ENCODE data around the gene KRTAP10-4.

KRTAP10-4 gene

DNA sequence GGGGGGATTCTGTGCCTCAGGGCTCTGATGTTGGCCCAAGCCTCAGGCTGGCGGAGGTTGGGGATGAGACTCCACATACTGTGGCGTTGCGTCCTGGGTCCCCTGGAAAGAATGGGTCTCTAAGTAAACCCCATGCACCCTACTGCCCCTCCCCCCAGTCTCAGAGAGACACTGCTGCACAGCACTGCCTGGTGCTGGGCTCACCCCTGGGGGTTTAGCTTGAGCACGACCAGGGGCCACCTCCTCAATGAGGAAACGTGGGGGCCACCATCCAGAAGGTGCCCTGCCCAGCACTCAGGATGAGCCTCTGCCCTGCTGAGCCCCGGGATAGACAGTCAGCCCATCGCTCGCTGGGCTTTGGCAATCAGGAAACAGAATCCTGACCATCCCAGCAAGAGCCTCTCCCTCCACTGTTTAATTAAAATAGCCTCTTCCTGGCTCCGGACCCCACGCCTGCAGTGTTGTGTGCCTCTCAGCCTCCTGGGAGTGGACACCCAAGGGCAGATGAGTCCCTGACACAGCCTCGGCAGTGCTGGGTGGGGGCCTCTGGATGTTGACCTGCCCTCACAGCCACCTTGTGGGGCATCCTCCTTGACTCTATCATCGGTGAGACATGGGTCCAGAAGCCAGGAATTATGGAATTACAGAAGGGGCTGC lies 3.5 kb upstream of the KRTAP10-4 start:
- Histone ChIP-seq H3K27me3 (replicated peaks; ENCODE audit: control insufficient read depth, insufficient read depth, low read length, poor library complexity, severe bottlenecking) (no peaks in the 10 kb centered on the region), H3K4me3 (ENCODE audit: insufficient read depth, low read depth, low read length, poor library complexity, severe bottlenecking) (no peak overlapping the region), H3K4me1 (ENCODE audit: control insufficient read depth, insufficient read depth, low read length, poor library complexity, severe bottlenecking) (no peaks in the 10 kb centered on the region), H3K36me3 (ENCODE audit: control insufficient read depth, insufficient read depth, low read length) (no peaks in the 10 kb centered on the region), H3K27ac (ENCODE audit: insufficient read depth, low read length, poor library complexity, severe bottlenecking) (no peak overlapping the region), H3K9me3 (ENCODE audit: control insufficient read depth, low read length) (no peaks in the 10 kb centered on the region)
- no peak for DNase-seq

DNA sequence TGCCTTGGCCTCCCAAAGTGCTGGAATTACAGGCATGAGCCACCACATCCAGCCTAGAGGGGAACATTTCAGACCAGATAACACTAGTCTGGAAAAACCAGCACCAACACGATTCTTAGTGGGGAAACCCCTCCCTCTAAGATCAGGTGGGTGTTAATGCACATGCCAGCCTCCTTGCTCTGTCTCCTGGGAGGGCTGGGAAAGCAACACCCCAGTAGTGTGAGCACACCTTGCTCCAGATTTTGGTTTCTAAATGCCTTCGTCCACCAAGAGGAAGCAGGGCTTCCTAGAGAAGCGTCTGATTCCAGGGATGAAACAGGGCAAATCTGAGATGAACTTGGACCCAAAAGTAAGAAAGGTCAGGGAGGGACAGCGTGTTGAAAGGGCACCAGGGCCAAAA lies 2.2 kb upstream of the KRTAP10-4 start:
- Histone ChIP-seq H3K4me3 (ENCODE audit: insufficient read depth, low read depth, low read length, poor library complexity, severe bottlenecking) (no peak overlapping the region), H3K9me3 (ENCODE audit: control insufficient read depth, low read length) (no peaks in the 10 kb centered on the region), H3K27ac (ENCODE audit: insufficient read depth, low read length, poor library complexity, severe bottlenecking) (no peak overlapping the region), H3K27me3 (replicated peaks; ENCODE audit: control insufficient read depth, insufficient read depth, low read length, poor library complexity, severe bottlenecking) (no peaks in the 10 kb centered on the region), H3K4me1 (ENCODE audit: control insufficient read depth, insufficient read depth, low read length, poor library complexity, severe bottlenecking) (no peaks in the 10 kb centered on the region), H3K36me3 (ENCODE audit: control insufficient read depth, insufficient read depth, low read length) (no peaks in the 10 kb centered on the region)
- DNase-seq, result no peak

DNA sequence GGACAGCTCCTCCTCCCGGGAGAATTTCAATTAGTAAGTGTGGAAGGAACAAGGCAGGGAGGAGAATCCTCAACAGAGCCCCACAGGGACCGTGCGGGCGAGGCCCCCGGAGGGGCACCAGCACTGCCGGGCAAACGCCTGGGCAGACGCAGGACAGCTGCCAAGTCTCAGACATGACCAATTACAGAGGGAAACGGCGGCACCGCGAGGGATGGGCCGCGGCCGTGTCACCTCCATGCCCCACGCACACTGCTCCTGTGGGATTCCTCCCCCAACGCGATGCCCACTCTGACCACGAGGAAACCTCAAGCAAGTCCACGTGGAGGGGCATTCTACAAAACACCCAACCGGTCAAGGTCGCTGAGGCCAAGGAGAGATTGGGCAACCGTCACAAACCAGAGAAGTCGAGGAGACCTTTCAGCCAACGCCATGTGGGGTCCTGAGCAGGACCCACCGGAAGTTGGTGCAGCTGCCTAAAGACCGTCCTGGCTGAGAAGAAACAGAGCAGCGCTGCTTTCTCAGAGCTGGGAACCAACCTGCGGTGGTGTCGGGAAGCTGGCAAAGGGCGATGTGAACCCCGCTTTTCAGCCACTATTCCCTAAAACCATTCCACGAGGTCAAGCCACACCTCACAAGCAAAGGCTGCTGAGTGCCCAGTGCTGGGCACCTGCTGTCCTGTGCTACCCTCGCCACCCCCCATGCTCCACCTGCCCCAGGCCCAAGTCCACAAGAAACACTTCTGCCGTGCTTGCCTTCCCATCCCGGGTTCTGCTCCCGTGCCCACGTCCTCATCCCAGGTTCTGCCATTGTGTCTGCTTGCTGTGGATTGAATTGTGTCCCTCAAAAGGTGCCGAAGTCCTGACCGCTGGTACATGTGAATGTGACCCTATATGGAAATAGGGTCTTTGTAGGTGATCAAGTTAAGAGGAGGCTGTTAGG lies 1.4 kb upstream of the KRTAP10-4 start:
- no peaks in the 10 kb centered on the region for H3K36me3 ChIP-seq (ENCODE audit: control insufficient read depth, insufficient read depth, low read length)
- no peaks in the 10 kb centered on the region for H3K4me1 ChIP-seq (ENCODE audit: control insufficient read depth, insufficient read depth, low read length, poor library complexity, severe bottlenecking)
- no peaks in the 10 kb centered on the region for H3K9me3 ChIP-seq (ENCODE audit: control insufficient read depth, low read length)
- H3K27me3 ChIP-seq (replicated peaks; ENCODE audit: control insufficient read depth, insufficient read depth, low read length, poor library complexity, severe bottlenecking), result no peaks in the 10 kb centered on the region
- no peak overlapping the region for H3K4me3 ChIP-seq (ENCODE audit: insufficient read depth, low read depth, low read length, poor library complexity, severe bottlenecking)
- no peak overlapping the region for H3K27ac ChIP-seq (ENCODE audit: insufficient read depth, low read length, poor library complexity, severe bottlenecking)
- no peak for DNase-seq

DNA sequence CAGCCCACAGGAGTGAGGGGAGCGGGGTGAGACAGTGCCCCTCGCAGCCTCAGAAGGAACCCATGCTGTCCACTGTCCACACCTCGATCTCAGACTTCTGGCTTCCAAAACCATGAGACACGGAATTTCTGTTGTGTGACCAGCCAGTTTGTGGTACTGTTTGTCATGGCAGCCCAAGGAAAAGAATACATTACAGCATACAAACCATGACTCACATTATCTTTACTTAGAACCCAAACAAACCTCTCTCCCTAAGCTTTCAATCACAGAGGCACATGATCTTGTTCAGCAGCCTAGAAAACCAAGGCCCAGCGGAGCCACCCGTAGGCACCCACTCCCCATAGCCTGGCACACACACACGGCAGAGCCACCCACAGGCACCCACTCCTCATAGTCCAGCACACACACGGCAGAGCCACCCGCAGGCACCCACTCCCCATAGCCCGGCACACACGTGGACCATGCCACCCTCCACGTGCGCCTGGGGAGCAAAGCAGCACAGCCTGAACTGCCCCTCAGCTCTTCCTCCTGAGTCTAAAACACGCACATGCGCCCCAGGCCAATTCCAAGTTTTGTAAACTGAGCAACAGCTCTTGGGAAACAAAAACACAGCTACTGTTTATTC lies 458 bp upstream of the KRTAP10-4 start:
- no peak for DNase-seq
- no peaks in the 10 kb centered on the region for H3K9me3 ChIP-seq (ENCODE audit: control insufficient read depth, low read length)
- H3K36me3 ChIP-seq (ENCODE audit: control insufficient read depth, insufficient read depth, low read length), result no peaks in the 10 kb centered on the region
- H3K27me3 ChIP-seq (replicated peaks; ENCODE audit: control insufficient read depth, insufficient read depth, low read length, poor library complexity, severe bottlenecking), result no peaks in the 10 kb centered on the region
- no peak overlapping the region for H3K27ac ChIP-seq (ENCODE audit: insufficient read depth, low read length, poor library complexity, severe bottlenecking)
- H3K4me3 ChIP-seq (ENCODE audit: insufficient read depth, low read depth, low read length, poor library complexity, severe bottlenecking), result no peak overlapping the region
- no peaks in the 10 kb centered on the region for H3K4me1 ChIP-seq (ENCODE audit: control insufficient read depth, insufficient read depth, low read length, poor library complexity, severe bottlenecking)

DNA sequence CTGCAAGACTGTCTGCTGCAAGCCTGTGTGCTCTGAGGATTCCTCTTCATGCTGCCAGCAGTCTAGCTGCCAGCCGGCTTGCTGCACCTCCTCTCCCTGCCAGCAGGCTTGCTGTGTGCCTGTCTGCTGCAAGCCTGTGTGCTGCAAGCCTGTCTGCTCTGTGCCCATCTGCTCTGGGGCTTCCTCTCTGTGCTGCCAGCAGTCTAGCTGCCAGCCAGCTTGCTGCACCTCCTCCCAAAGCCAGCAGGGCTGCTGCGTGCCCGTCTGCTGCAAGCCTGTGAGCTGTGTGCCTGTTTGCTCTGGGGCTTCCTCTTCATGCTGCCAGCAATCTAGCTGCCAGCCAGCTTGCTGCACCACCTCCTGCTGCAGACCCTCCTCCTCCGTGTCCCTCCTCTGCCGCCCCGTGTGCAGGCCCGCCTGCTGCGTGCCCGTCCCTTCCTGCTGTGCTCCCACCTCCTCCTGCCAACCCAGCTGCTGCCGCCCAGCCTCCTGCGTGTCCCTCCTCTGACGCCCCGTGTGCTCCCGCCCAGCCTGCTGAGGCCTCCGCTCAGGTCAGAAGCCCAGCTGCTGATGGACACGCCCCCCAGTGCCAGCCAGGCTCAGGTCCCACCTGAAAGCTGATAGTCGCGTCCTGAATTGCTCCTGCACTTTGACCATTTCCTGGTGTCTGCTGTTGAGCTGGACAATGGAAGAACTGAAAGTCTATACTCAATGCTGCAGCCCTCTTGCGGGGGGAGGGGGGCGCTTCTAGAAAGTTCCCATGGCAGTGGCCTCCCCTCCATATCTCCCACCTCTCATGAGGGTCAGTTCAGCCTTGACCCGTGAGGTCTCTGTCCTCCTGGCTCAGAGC lies 1.2 kb downstream of the KRTAP10-4 start:
- Histone ChIP-seq H3K27me3 (replicated peaks; ENCODE audit: control insufficient read depth, insufficient read depth, low read length, poor library complexity, severe bottlenecking) (no peaks in the 10 kb centered on the region), H3K4me1 (ENCODE audit: control insufficient read depth, insufficient read depth, low read length, poor library complexity, severe bottlenecking) (no peaks in the 10 kb centered on the region), H3K36me3 (ENCODE audit: control insufficient read depth, insufficient read depth, low read length) (no peaks in the 10 kb centered on the region), H3K27ac (ENCODE audit: insufficient read depth, low read length, poor library complexity, severe bottlenecking) (no peak overlapping the region), H3K4me3 (ENCODE audit: insufficient read depth, low read depth, low read length, poor library complexity, severe bottlenecking) (no peak overlapping the region), H3K9me3 (ENCODE audit: control insufficient read depth, low read length) (no peaks in the 10 kb centered on the region)
- no peak for DNase-seq

DNA sequence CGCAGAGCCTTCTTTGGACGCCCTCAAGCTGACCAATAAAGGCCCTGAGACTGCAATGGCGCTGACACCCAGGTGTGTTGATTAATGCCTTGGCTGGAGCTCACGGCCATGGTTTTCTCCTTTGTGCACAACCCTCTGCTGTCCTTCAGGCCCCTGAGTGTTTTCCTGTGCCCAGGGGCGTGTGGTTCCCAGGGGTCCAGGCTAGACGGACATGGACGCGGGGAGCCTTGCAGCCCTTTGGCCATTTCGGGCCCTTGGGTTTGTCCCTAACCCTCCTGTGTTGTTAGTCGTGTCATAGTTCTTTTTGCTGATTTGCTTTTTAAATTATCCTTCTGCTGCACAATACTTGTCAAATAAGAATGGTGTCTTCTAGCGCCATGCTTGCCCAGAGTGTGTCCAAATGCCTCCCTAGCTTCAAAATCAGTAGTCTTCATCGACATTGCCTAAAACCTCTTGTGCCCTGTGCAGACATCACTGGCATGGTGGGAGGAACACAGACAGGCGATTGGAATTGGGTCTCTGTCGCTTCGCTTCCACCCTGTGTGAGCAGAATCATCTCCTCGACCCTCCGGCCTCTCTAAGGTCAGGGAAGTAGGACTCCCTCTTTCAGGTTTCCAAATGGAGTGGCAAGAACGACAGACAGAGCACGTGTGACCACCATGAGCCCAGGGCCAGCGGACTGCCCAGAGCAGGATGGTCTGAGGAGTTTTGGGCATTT lies 1.9 kb downstream of the KRTAP10-4 start:
- no peaks in the 10 kb centered on the region for H3K4me1 ChIP-seq (ENCODE audit: control insufficient read depth, insufficient read depth, low read length, poor library complexity, severe bottlenecking)
- no peak overlapping the region for H3K4me3 ChIP-seq (ENCODE audit: insufficient read depth, low read depth, low read length, poor library complexity, severe bottlenecking)
- no peaks in the 10 kb centered on the region for H3K27me3 ChIP-seq (replicated peaks; ENCODE audit: control insufficient read depth, insufficient read depth, low read length, poor library complexity, severe bottlenecking)
- no peaks in the 10 kb centered on the region for H3K36me3 ChIP-seq (ENCODE audit: control insufficient read depth, insufficient read depth, low read length)
- no peak for DNase-seq
- H3K9me3 ChIP-seq (ENCODE audit: control insufficient read depth, low read length), result no peaks in the 10 kb centered on the region
- no peak overlapping the region for H3K27ac ChIP-seq (ENCODE audit: insufficient read depth, low read length, poor library complexity, severe bottlenecking)

DNA sequence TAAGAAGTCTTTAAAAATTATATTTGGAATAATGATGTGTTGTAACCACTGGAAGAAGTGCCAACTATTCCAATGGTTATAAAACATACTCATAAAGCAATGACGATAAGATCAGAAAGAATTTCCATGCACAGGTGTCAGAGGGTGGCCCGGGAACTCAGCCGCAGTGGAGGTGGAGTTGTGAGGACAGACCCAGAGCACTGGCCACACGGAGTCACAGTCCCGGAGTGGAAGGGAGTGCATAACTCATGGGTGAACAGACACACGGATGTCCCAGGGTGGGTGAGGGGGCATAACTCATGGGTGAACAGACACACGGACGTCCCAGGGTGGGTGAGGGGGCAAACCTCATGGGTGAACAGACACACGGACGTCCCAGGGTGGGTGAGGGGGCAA lies 2.5 kb downstream of the KRTAP10-4 start:
- DNase-seq, result no peak
- Histone ChIP-seq H3K4me3 (ENCODE audit: insufficient read depth, low read depth, low read length, poor library complexity, severe bottlenecking) (no peak overlapping the region), H3K9me3 (ENCODE audit: control insufficient read depth, low read length) (no peaks in the 10 kb centered on the region), H3K27ac (ENCODE audit: insufficient read depth, low read length, poor library complexity, severe bottlenecking) (no peak overlapping the region), H3K27me3 (replicated peaks; ENCODE audit: control insufficient read depth, insufficient read depth, low read length, poor library complexity, severe bottlenecking) (no peaks in the 10 kb centered on the region), H3K4me1 (ENCODE audit: control insufficient read depth, insufficient read depth, low read length, poor library complexity, severe bottlenecking) (no peaks in the 10 kb centered on the region), H3K36me3 (ENCODE audit: control insufficient read depth, insufficient read depth, low read length) (no peaks in the 10 kb centered on the region)

DNA sequence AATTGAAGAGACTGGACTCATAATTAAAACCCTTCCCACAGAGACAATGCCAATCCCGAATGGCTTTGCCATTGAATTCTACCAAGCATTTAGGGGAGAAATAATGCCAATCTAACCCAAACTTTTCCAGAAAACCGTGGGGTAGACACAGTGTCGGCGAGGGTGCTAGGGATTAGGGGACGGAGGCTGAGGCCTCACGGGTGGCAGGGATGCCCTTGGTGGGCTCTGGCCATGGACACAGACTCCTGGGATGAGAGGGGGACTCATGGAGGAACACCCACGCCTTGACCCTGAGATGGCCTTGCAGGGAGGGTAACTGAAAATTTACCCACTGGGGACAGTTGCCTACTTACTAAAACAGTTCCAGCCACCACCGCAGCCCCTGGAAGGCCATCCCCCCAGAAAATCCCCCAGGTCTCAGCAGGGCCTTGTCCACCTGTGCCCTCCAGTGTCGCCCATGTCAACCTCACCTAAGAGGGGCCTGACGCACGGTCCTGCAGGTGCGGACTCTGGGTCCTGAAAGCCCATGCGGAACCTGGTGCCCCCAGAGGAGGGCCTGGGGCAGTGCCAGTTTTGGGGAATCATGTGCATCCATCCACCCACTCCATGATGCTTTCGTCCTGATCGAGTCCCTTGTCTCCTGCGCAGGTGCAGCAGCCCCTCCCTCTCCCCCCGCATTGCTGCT lies 5.0 kb downstream of the KRTAP10-4 start:
- Histone ChIP-seq H3K27me3 (replicated peaks; ENCODE audit: control insufficient read depth, insufficient read depth, low read length, poor library complexity, severe bottlenecking) (no peaks in the 10 kb centered on the region), H3K36me3 (ENCODE audit: control insufficient read depth, insufficient read depth, low read length) (no peaks in the 10 kb centered on the region), H3K4me1 (ENCODE audit: control insufficient read depth, insufficient read depth, low read length, poor library complexity, severe bottlenecking) (no peaks in the 10 kb centered on the region), H3K4me3 (ENCODE audit: insufficient read depth, low read depth, low read length, poor library complexity, severe bottlenecking) (no peak overlapping the region), H3K9me3 (ENCODE audit: control insufficient read depth, low read length) (peaks cover 8% of the 10 kb centered on the region), H3K27ac (ENCODE audit: insufficient read depth, low read length, poor library complexity, severe bottlenecking) (no peak overlapping the region)
- DNase-seq, result no peak

Measured in effector memory CD4-positive, alpha-beta T cell (primary cell).